CD4-positive, alpha-beta T cell treated with Interleukin-1 beta for 1 hour (primary cell): ENCODE results near the gene FBXL13.
A peak's percentile ranks its signal among the peaks of the same experiment; 100 is the strongest.
"Not testable (repeated sequence)": the region's sequence is repeated elsewhere in the genome, so short reads cannot be mapped to it uniquely, and the experiment has no call there.

Experiments used
- DNase-seq, 2 donors: peaks; one replicate each; pipeline ENCODE4 v3.0.0-alpha.2; 2020 to 2022

Gene FBXL13

GRCh38 chr7:102927312-102927933 is 147.2 kb downstream of the FBXL13 start:
- no peak for DNase-seq

- no peak for DNase-seq
Measured at GRCh38 chr7:102926783-102927140, 147.8 kb downstream of the FBXL13 start.

- no peak for DNase-seq
Measured at GRCh38 chr7:102925976-102926782, 148.4 kb downstream of the FBXL13 start.

DNA sequence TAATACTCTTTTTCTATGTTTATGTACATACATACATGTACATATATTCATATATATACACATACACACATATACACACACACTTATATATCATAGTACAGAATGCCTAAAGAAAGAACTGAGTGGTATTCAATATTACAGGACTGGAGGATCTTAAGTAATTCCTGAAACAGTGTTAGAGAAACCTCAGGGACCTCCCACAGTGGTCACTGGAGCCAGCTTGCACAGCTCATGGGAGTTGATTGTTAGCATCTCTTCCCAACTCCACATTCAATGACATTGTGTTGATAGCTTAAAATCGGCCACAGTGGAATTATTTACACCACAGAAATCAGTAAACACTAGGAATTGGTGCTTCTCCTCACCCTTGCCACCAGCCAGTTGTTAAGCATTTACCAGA is 155.8 kb downstream of the FBXL13 start:
- DNase-seq = no peak

- no peak for DNase-seq
Measured at GRCh38 chr7:102917436-102918353, 156.9 kb downstream of the FBXL13 start.

DNA sequence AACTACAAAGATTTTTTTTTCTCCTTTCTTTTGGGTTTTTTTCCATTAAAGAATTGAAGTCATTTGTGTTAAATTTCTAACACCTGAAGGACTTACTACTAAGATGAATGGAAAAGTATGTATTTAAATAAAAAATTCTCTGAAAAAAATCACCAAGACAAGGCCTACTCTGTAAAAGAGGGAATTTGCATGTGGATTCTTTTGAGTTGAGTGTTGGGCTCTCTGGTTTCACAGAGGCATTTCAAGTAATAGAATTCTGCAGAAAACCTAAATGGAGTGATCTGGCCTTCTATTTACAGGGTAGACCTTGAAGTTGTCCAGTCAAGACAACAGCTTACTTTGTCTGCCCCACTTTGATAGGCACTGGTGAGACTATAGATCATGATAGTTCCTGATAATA is 157.7 kb downstream of the FBXL13 start:
- no peak for DNase-seq

GRCh38 chr7:102916426-102916825 is 158.2 kb downstream of the FBXL13 start:
- no peak for DNase-seq

GRCh38 chr7:102914585-102914984 is 160.0 kb downstream of the FBXL13 start:
- no peak for DNase-seq

DNA sequence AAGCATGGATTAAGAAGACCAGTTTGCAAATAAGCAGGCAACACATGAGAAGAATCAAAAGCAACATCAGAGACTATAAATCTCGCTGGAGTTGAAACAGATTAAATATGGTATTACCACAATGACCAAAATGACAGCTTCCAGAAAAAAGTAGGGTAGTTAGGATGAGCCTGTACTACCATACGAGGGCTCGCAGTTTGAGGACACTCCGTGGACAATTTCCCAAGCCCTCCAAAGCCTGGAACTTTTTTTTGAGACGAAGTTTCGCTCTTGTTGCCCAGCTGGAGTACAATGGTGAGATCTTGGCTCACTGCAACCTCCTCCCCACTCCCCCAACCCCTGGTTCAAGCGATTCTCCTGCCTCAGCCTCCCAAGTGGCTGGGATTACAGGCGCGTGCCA is 160.8 kb downstream of the FBXL13 start:
- no peak for DNase-seq

- DNase-seq = no peak
Measured at GRCh38 chr7:102912742-102913141, 161.9 kb downstream of the FBXL13 start, which contains the start of gene LRRC17. TSS of gene LRRC17 (plus strand) at chr7:102913000. CDS start at chr7:102933914, 20,914 bp downstream.

GRCh38 chr7:102908676-102909075 is 165.9 kb downstream of the FBXL13 start:
- no peak for DNase-seq

GRCh38 chr7:102903576-102903975 is 171.0 kb downstream of the FBXL13 start:
- DNase-seq = not testable (repeated sequence)

DNA sequence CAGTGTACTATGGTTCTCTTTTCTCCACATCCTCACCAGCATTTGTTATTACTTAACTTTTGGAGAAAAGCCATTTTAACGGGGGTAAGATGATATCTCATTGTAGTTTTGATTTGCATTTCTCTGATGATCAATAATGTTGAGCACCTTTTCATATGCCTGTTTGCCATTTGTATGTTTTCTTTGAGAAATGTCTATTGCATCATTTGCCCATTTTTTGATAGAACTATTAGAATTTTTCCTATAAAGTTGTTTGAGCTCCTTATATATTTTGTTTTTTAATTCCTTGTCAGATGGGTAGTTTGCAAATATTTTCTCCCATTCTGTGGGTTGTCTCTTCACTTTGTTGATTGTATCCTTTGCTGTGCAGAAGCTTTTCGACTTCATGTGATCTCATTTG is 172.5 kb downstream of the FBXL13 start:
- DNase-seq = not testable (repeated sequence)

GRCh38 chr7:102898532-102898859 is 176.1 kb downstream of the FBXL13 start:
- DNase-seq = no peak

- peak in 1 of 2 donors; percentile 15 for DNase-seq
Measured at GRCh38 chr7:102897856-102898531, 176.6 kb downstream of the FBXL13 start.

DNA sequence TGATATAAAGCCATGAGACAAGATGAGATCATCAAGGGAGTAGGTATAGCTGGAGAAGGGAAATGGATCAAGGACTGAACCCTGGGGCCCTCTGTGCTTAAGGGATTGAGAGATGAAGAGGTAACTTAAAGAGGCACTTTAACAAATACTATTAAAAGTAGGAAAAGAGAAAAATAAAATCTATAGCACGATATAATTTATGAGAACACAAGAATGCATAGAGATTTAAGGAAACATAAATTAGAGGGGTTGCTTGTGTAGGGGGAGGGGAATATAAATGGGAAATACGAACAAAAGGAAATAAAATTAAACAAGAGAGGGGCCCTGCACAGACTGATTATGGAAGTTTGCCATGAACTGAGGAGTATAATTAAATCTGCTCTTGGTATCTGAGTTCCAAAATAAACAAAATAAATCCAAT is 177.4 kb downstream of the FBXL13 start:
- DNase-seq = no peak

- DNase-seq = no peak
Measured at GRCh38 chr7:102896585-102896984, 178.0 kb downstream of the FBXL13 start.

DNA sequence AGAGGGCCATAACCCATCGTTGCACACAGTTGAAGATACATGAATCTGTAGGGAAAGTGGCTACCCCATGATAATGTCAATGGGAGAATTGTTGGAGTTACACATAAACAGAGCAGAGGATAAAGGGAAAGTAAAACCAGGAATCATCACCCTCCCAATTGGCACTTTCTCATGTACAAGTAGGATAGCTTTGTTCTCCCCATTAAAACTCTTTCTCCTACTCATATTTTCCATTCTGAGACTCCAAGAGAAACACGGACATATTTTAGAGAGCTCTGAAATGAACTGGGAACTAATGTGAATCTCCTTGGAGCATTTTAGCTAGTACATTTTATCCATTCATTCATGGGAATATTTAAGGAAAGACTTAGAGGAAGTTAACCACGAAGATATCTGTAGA is 179.0 kb downstream of the FBXL13 start:
- DNase-seq = no peak

DNA sequence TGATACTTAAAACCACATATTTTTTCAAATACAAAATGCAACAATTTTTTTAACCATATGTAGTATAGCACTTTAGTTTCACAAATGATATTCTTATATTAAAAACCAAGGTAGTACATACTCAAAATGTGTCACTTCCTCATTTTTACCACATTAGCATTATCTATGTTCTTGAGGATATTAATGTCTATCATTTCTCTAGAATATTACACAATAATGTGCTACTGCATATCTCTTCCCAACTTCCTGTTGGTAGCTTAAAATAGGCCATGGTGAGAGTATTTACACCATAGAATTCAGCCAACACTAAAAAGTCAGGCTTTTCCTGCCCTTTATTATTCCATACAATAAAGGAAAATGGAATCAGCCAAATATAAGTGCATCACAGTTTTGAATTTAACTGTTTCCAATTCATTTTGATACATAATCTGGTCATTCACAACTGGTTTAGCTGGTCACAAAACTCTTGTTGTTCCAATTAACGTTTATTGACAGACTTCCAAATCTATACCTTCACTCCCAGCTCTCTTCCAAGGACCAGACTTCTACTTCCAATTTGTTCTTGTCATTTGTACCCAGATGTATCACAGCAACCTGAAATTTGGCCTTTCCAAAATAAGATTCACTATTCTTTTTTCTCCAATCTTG is 181.8 kb downstream of the FBXL13 start:
- DNase-seq = no peak

DNA sequence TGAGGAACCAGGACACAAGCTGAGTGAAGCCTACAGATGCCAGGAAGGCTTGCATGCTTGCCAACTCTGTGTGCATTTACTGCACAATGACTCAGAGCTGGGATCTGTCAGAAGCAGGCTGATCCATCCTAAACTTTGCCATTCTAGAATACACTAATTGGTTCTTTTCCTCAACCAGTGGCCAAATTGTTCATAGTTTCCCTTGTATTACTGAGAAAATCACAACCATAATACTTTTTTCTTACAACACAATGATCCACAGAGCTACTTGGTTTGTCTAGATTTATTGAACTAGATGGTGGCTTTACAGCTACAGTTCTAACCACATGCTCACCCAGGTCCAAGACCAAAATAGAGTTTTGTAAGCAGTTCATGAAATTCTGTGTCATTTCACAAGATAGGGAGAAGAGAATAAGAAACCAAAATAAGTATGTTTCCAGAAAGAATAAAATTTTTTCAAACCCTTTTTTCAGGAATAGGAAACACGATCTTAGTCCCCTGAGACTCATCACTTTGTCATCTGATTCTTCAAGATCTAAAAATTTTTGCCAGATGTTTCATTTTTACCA is 182.8 kb downstream of the FBXL13 start:
- no peak for DNase-seq

DNA sequence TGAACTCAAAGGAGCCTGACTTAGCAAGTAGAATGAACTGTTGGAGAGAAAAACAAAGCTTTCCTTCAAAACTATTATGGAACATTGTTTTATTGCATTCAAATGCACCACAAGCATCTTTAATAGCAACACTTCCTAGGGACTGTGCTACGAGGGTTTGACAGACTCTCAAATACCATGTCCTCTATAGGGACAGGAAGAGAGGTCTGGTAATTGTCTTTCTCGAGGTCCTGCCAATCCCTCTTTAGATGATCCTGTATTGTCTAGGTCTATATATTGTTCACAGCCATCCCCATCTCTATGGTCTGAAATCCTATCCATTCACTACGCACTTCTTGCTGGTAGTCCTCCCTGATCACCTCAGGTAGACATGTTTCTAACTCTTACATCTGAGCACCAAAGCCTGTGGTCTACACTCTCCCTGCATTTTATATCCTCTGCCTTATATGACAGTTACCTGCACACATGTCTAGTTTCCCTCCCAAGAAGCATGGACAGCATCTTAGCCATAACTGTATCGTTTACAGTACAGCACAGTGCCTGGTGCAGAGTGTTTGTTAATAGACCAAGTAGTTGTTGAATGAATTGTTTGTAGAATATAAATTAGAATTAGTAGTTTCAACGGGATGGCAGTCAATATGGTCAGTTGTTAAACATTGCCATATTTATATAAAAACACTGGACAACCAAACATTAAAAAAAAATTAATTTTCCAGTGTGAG is 183.5 kb downstream of the FBXL13 start:
- DNase-seq = no peak
